Stimulated activated CD8-positive, alpha-beta memory T cell treated with anti-CD3 and anti-CD28 coated beads, Interleukin-4, amount 100 ng/mL, for 1 hour (primary cell): Measurements from ENCODE around the gene CYB561D2.

ENCODE experiments used
- DNase-seq, 2 donors: peaks; one replicate each; pipeline ENCODE4 v3.0.0-alpha.2; 2020; ENCODE audit warnings: low read depth in 2 of 2, low spot score in 1 of 2

CYB561D2 gene

DNA sequence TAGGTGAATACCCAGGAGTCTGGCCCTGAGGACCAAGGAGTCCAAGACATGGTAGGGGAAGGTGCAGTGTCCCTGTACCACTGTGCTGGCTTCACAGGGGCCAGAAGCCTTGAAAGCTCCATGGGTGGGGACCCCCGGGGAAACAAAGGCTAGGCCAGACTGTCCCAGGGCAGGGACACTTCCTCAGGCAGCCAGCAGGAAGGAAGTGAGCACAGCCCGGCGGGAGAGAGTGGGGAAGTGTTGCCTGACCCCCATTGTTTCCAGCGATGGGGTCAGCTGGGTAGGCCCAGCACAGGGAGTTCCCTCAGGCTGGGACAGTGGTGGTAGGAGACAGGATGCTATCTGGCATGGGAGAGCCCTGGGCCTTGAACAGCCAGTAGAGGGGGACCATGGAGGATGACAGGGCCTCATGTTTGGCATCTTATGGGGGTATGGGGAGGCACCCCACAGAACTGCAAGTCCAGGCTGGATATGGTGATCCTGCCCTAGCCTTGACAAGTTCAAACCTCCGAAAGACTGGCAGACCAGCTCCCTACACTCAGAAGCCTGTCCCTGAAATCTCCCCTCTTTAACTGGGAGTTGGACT lies 27.0 kb upstream of the CYB561D2 start:
- DNase-seq, result no peak

DNA sequence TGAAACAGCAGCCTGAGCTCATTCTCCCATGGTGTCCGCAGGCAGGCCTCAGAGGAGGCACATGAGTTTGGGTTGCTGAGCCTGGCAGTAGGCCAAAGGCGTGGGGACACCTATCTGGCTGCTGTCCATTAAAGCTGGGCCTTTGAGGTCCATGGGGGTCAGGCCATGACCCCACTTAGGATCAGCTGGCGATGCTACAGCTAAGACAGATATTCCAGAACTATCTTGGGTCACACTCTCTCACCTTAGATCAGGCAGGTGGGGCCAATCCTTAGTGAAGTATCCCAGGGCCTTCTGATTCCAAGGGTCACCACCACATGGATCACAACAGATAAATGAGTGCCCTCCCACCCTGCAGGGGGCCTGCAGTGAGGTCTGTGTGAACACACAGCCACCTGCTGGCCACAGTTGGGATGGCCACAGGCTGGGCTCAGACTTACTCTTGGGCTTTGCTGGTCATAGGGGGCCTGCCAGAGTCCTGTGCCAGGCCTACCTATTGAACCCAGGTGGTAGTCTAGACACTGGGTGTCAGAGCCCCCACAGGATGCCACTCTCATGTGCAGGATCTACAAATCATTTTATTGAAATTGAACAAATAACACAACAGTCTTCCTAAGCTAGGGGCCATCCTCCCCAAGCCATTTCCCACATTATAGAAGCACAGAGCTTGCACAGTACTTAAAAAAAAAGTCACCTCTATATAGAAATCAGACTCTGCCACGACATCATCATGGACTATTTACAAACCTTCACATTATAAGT lies 26.1 kb upstream of the CYB561D2 start:
- no peak for DNase-seq

DNA sequence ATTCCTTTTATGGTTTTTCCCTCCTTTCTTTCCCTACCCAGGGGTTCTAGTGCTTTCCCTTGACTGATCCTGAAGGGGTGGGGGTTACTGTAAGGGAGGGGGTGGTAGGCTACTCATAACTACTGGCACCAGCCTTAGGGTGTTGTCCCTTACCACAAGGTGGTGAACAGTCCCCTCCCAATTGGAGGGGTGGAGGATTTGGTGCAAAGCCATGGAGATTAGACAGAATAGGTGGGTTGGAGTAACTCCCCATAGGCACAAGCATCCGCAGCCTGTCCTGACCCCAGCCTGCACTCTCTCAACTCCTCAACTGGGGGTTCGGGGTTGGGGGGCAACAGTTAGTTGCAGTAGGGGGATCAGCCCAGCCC lies 25.6 kb upstream of the CYB561D2 start:
- no peak for DNase-seq

DNA sequence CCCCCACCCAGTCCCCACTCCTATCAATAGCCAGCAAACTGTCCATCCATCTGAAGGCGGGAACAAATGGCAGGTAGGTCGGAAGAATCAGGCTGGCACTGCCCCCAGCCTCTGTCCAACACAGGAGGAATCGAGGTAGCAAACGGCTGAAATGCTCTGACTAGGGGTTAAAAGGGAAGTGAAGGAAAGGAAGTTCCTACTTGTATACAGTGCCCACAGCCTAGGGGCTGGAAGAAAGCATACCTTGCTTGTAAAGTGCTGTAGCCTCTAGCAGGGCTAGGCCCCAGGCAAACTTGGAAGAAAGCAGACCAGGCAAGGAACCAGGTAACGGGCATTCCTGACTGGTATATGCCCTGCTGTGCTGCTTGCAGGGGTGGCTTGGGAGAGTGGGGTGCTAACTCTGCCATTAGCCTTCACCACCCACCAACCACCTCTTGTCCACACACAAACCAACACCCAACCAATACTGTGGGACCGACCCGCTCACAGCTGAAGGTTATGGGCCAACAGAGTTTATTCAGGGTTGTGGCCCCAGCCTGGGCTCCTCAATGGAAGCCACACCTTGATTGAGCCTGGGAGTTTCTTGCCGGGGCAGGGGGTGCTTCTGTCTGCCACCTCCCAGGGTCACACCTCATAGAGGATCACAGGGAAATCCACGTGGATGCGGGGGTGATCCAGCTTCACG lies 25.0 kb upstream of the CYB561D2 start:
- no peak for DNase-seq

DNA sequence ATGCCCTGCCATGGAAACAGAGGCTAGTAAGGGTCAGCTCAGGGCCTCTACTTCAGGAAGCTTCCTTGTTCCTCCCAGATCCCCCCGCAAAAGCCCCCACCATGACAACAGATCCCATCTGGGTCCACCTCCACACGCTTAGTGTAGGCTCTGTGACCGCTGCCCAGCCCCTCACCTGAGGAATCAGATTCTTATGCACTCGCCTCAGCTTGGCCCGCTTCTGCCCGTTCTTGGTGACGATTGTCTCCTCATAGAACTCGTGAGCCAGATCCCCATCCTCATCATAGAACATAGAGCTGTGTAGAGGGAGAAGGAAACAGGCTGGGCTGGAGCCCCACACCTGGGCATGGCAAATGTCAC lies 24.5 kb upstream of the CYB561D2 start:
- DNase-seq, result no peak

DNA sequence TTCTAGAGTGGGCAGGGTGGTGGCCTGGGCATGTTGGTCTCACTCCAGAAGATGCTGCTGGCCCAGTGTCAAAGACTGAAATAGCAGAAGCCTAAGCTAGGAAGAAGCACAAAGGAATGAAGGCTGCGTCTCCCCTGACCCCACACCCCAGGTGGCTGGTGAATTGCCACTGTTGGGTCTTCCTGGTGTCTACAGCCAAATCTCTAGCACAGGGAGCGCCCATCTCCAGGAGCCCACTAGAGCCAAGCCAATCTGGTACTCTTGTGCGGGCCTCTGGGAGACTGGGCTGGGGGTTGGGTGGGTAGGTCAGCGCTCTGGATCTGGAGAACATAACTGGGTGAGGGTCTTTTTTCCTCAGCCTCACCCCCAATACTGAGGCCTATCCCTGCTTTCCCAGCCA lies 23.5 kb upstream of the CYB561D2 start:
- no peak for DNase-seq

DNA sequence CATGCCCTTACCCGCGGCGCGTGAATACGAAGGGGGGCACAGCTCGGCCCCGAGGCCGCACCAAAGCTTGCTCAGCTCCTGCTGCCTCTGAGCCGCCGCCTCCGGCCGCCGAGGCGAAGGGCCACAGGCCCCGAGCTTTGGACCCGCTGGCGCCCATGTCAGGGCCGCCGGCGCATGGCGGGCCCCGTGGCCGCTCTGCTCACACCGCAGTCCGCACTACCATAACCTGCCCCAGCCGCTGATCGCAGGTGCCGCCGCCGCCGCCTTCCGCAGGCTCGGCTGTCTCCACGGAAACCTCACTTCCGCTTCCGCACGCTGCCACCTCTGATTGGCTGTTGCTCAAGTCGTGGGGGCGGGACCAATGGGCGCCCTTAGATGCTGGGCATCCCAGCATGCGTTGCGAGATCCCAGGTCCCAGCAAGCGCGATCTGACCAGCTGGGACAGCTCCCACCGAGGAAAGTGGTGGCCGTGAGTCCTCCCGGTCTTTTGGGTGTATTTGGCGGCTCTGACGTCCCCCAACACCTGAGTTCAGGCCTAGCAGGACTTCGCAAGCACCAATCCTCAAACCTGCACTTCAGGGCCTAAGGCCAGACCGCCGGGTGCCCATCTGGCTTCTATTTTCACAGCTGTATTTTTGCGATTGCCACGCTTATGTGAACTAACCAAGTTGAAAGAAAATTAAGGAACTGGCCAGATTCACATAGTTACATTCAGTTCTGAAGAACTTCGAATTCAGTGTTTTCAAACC lies 22.5 kb upstream of the CYB561D2 start, which contains the start of gene TUSC2:
Gene TUSC2 (minus strand): TSS at position 281 of the 749 bp plus-strand sequence. CDS start 124 bp downstream, at position 157.
- peak; percentile 87 to 91 for DNase-seq

DNA sequence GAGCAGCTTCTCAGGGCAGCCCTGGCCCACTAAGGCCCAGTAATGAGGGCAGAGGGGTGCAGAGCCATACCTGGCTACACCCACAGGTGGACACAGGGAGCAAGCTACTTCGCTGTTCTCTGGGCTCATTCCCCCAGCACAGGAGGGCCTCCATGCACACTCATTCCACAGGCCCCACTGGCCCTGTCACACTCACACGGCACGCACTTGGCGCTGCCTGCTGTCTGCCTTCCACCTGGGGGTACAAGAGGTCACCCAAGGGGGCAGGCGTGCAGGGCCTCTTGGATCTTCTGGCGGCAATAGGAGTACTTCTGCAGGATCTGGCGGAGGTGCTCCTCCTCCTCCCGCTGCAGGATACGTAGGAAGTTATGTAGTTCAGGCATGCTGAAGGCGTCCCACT lies 20.3 kb upstream of the CYB561D2 start:
- DNase-seq, result no peak

DNA sequence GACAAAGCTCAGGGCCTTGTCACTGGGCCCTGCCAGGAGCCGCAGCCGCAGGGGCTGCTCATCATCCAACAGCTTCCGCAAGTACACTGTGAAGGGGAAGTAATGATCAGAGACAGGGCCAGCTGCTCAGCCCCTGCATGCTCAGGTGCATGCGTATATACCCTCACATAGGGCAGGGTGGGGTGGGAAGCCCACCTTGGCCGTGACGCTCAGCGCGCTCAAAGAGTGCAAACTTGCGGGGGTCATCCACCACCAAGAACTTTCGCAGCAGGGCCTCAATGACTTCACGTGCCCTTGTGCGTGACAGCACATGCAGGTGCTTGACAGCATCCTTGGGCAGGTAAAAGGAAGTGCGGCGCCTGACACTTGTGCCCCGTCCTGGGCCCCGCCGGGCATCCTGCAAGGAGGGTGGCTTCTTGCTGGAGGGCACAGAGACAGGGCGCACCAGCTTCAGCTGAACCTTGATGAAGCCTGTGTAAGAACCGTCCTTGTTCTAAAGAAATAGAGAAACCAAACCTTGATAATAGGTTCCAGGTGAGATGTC lies 19.2 kb upstream of the CYB561D2 start:
- no peak for DNase-seq

DNA sequence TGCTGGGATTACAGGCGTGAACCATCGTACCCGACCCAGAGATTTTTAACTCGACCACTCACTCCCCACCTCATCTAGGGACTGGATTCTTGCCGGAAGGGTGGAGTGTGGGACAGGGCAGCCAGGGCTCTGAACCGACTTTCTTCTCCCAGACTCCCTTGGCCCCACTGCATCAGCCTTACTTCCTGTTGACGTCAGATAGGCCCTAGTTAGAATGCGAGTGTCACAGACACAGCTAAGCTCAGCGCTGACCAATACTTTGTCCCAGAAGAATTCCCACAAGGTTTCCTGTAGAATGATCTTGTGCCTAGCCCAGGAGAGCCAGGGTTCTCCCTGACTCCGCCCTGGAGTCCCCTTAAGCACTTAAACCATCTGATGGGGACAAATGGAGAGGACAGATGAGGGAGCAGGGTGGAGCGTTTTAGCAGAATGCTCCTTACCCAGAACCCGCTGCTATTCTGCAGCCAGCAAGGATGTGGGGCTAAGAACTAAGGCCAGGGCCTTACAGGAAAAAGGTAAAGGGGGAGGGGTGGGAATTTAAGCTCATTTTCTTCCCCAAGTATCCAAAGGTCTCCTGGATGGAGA lies 16.8 kb upstream of the CYB561D2 start:
- DNase-seq, result no peak

DNA sequence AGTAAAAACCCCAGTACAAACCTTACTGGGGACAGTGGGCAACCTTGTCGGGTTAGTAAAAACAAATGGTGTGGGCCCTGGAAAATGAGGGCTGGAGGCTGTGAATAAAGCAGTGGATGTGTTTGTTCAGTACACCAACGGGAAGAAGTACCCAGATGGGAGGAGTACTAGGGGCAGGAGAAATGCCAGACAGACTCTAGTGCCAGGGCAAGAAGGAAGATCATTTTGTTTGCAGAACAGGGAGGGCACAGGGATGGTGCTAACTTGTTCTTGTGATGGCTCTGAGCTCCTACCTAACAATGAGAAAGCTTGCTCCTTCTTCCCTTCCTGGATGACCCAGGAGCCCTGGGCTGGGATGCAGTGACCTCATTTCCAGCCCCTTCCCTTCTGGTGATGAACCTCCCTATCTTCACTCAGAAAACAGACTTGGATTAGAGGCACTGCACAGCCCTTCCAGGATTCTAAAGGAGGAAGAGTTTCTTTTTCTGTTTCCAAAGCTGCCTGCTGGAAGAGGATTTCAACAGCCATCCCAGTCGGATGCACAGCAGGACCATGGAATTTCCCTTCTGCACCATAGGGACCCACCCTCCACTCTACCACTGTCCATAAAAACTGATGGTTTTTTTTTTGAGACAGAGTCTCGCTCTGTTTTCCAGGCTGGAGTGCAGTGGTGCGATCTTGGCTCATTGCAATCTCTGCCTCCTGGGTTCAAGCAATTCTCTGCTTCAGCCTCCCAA lies 16.2 kb upstream of the CYB561D2 start:
- DNase-seq, result no peak

DNA sequence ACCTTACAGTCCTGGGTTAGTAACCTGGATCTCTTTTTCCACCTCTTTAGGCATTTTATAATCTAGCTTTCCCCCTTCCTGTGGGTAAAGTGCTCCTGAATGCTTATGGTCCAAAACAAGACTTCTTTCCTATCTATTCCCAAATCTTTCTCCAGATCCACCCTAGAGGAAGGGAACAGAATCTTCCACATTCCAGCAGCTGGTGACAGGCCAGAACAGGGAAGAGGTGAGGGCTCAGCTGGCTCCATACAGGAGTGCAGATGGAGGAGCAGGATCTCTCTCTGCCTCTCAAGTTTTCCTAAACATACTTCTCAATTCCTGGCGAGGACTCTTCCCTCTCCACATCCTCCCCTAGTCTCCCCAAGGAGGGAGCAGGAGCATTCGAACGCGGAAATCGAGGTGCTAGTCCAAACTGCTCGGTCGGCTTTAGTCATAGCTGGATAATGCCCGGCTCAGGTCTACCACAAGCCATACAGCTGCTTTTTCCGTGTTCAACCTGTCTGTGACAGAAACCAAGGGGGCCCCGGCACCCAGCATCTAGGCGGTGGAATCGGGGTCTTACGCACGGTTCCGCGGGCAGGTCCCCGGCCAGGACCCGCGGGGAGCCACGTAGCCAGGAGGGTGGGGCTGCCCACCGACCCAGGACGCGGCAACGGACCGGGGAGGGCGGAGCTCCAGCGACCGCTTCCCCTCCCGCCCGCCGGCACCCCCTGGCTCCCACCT lies 14.0 kb upstream of the CYB561D2 start:
- no peak for DNase-seq

DNA sequence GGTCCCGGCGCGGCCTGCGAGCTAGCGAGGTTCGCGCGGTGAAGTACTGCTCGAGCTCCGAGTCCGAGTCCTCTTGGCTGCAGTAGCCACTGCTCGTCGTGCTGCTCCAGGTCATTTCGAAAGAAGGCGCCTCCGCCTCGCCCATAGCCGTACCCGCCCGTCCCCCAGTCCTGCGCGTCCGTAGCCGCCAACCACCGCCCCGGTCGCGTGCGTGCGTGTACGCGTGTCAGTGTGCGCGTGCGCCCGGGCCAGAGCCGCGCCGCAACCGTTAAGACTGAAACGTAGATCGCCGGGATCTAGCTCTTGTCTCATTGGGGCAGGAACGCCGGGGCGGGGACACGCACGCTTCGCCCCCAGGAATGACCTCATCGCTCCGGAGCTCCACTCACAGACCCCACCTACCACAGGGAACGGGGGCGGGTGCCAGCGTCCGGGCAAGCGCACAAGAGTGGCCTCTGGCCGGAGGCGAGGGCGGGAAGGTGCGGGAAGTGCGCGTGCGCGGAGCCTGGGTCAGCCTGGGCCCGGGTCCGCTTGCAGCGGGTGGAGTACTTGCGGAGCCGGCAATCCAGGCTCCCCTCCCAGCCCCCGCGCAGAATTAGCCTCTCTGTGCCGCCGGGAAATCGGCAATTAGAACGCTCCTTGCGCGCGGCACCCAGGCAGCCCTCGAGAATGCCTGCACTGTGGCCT lies 13.3 kb upstream of the CYB561D2 start:
- peak; percentile 77 to 81 for DNase-seq

DNA sequence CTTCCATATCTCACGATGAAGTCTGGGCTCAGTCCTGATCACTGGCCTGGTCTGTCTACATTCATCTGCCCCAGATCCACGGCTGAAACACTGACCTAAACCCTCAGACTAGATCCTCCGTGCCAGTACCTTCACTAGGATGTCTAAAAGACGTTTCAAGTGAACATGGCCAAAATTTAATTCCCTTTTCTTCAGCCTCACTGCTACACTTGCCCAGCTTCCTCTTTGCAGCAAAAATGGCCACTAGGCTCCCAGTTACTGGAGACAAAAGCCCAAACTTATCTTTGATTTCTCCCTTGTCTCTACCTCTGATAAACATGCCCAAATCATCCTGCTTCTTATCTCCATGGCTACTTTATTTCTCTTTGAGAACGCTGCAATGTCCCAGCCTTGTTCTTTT lies 11.7 kb upstream of the CYB561D2 start:
- DNase-seq, result no peak

DNA sequence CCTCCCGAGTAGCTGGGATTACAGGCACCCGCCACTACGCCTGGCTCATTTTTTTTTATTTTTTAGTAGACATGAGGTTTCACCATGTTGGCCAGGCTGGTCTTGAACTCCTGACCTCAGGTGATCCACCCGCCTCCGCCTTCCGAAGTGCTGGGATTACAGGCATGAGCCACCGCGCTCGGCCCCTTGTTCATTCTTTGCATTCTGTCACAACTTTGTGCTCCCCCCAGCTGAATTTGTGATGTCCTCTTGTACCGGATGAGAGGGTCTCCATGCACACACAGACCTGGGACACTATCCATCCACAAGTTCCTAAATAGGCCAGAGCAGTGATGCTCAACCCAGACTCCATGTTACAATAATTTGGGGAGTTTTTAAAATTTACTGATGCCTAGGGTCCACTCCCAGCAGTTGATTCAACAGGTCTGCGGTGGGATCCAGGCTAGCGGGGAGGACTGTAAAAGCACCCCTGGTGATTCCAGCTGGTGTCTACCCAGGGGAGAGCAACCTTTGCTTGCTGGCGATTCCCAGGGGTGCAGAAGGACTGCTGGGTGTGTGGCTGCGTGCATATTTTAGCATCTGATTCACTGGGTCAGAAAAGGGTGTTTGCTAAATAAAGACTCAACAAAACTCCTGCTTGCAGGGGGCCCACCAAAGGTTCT lies 11.0 kb upstream of the CYB561D2 start:
- DNase-seq, result no peak

DNA sequence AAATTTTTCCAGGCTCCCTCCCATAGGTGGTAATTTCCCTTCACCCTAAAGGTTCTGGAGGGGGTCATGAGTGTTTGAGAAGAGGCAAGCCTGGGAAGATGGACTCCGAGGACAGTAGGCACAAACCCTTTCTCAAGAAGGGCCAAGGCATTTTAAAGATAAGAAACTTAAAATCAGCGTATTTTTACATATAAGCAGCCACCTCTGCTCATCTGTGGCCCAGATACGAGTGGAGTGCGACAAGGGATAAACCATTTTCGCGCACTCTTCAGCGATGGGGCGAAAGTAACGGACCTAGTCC lies 10.6 kb upstream of the CYB561D2 start:
- no peak for DNase-seq

DNA sequence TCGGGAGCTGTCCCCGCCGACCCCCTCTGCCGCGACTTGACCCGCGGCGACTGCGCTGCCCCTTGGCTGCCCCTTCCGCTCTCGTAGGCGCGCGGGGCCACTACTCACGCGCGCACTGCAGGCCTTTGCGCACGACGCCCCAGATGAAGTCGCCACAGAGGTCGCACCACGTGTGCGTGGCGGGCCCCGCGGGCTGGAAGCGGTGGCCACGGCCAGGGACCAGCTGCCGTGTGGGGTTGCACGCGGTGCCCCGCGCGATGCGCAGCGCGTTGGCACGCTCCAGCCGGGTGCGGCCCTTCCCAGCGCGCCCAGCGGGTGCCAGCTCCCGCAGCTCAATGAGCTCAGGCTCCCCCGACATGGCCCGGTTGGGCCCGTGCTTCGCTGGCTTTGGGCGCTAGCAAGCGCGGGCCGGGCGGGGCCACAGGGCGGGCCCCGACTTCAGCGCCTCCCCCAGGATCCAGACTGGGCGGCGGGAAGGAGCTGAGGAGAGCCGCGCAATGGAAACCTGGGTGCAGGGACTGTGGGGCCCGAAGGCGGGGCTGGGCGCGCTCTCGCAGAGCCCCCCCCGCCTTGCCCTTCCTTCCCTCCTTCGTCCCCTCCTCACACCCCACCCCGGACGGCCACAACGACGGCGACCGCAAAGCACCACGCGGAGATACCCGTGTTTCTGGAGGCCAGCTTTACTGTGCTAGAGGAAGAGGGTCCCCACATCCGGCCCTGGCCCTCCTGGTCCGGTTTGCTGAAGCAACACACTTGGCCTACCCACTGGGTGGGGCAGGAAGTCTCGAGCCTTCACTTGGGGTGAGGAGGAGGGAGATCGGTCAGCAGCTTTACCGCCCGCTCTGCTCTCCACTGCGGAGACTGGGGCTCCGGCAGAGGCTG lies 10.0 kb upstream of the CYB561D2 start, which contains the start of gene RASSF1:
Gene RASSF1 (minus strand): TSS at position 389 of the 882 bp plus-strand sequence. CDS start 31 bp downstream, at position 358.
- no peak for DNase-seq

DNA sequence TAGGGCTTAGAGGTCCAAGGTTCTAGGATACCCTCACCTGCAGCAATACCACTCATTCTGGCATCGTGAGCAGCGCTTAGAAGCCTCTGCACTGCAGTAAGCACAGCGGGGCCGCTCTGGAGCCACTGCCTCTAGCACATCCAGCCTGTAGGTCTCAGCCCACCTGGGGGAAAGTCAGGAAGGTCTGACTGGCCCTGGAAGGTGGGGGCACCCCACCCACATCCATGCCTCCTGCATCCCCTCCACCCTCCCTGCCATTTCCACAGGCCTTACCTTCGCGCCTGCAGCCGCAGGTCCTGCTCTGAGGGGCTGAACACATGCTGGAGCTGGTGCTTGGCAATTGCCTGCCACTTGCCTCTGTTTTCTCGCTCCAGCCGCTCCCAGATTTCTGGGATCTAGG lies 9.1 kb upstream of the CYB561D2 start:
- DNase-seq, result no peak
